Type B pancreatic cell (in vitro differentiated cells): ENCODE measurements around the gene EPHB6. TPM values are rescaled to one million over a fixed set of nuclear protein-coding genes. Genes with fewer than 3 reads are reported as not detected.

Experiments
- DNase-seq: peaks from one replicate; pipeline ENCODE4 v3.0.0; 2021; ENCODE audit warnings: mixed read lengths; ENCODE audit not compliant: unreplicated experiment; ENCODE audit errors: extremely low spot score
- H3K27ac Mint-ChIP-seq: 2 replicates; pipeline ENCODE4 v1.8.0; 2021; ENCODE audit warnings: mild to moderate bottlenecking, mixed read lengths
- H3K27me3 Mint-ChIP-seq: 2 replicates; pipeline ENCODE4 v1.8.0; 2021; ENCODE audit warnings: mixed read lengths
- H3K36me3 Mint-ChIP-seq: 2 replicates; pipeline ENCODE4 v1.8.0; 2021; ENCODE audit warnings: mixed read lengths
- H3K4me1 Mint-ChIP-seq: one replicate; pipeline ENCODE4 v1.8.0; 2021; ENCODE audit warnings: mixed read lengths; ENCODE audit not compliant: unreplicated experiment
- H3K4me3 Mint-ChIP-seq: 2 replicates; pipeline ENCODE4 v1.8.0; 2021; ENCODE audit warnings: mild to moderate bottlenecking, mixed read lengths
- H3K9me3 Mint-ChIP-seq: 2 replicates; pipeline ENCODE4 v1.8.0; 2021; ENCODE audit warnings: mixed read lengths
- total RNA-seq: library from RNA; stranded (reverse); gene quantifications from 2 replicates; pipeline ENCODE4 v1.2.1, GENCODE V29; 2021; ENCODE audit warnings: low replicate concordance
- TF ChIP-seq, protein P1 (sequence below): fragments of 200-600 bp; sonication (generic); conservative IDR thresholded peaks from 2 replicates; pipeline ENCODE4 v1.5.0; 2021; ENCODE audit warnings: antibody characterized with exemption, mild to moderate bottlenecking

Gene EPHB6
- total RNA-seq, 1 donor from 2014 or later, result 8.4 TPM

GRCh38 chr7:142808461-142808801, 46.4 kb upstream of the EPHB6 start:
- Mint-ChIP-seq H3K9me3 (no peaks in the 10 kb centered on the region), H3K36me3 (no peaks in the 10 kb centered on the region), H3K27me3 (peaks cover 77% of the 10 kb centered on the region), H3K4me1 (no peaks in the 10 kb centered on the region), H3K4me3 (no peak overlapping the region), H3K27ac (no peak overlapping the region)
- DNase-seq, result no peak
- TF ChIP-seq, protein P1, sequence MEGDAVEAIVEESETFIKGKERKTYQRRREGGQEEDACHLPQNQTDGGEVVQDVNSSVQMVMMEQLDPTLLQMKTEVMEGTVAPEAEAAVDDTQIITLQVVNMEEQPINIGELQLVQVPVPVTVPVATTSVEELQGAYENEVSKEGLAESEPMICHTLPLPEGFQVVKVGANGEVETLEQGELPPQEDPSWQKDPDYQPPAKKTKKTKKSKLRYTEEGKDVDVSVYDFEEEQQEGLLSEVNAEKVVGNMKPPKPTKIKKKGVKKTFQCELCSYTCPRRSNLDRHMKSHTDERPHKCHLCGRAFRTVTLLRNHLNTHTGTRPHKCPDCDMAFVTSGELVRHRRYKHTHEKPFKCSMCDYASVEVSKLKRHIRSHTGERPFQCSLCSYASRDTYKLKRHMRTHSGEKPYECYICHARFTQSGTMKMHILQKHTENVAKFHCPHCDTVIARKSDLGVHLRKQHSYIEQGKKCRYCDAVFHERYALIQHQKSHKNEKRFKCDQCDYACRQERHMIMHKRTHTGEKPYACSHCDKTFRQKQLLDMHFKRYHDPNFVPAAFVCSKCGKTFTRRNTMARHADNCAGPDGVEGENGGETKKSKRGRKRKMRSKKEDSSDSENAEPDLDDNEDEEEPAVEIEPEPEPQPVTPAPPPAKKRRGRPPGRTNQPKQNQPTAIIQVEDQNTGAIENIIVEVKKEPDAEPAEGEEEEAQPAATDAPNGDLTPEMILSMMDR, result no peak

DNA sequence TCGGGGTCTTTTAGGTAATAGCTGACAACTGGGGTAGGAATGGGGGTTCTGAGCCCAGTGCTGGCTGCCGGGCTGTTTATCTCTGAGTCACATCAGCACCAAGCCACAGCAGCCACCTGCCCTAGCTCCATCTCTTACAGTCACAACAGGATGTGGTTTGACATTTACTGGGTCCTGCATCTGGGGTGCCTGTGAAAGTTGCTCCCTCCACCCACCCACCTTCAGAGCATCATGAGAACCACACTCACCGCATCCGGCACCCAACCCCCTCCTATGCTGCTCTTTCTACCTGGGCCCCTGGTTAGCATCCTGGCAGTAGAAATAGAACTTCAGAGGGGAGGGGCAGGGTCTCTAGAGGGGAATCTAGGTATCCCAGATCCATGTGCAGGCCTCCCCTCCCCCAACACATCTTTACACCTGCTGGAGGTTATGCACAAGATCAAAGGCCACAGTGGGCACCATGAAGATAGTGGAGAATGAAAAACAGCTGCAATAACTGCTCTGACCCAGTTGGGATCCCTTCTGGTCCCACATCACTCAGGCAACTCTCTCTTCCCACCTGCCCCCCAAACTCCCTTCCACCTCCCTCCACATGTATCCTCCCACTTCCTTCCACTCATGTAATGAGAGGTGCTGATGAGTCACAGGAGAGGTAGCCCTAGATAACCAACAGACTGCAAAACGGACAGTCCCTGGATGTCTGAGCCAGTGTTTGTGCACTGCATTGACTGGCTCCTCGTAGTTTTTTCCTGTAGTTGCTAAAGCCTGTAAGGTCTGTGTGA, 45.9 kb upstream of the EPHB6 start:
- Mint-ChIP-seq H3K27me3 (peaks cover 77% of the 10 kb centered on the region), H3K27ac (no peak overlapping the region), H3K4me3 (no peak overlapping the region), H3K36me3 (no peaks in the 10 kb centered on the region), H3K9me3 (no peaks in the 10 kb centered on the region), H3K4me1 (no peaks in the 10 kb centered on the region)
- no peak for DNase-seq
- TF ChIP-seq, protein P1, result no peak

- no peak overlapping the region for H3K27ac Mint-ChIP-seq
- H3K4me1 Mint-ChIP-seq, result no peaks in the 10 kb centered on the region
- H3K36me3 Mint-ChIP-seq, result no peaks in the 10 kb centered on the region
- H3K9me3 Mint-ChIP-seq, result no peaks in the 10 kb centered on the region
- TF ChIP-seq, protein P1, result no peak
- H3K27me3 Mint-ChIP-seq, result peaks cover 75% of the 10 kb centered on the region
- no peak overlapping the region for H3K4me3 Mint-ChIP-seq
- DNase-seq, result no peak
Measured at GRCh38 chr7:142809671-142810070, 45.2 kb upstream of the EPHB6 start.

GRCh38 chr7:142811154-142811737, 43.6 kb upstream of the EPHB6 start:
- H3K4me1 Mint-ChIP-seq, result no peaks in the 10 kb centered on the region
- no peak for DNase-seq
- no peak overlapping the region for H3K4me3 Mint-ChIP-seq
- no peak overlapping the region for H3K27ac Mint-ChIP-seq
- H3K9me3 Mint-ChIP-seq, result no peaks in the 10 kb centered on the region
- TF ChIP-seq, protein P1, result peak; percentile 79
- H3K36me3 Mint-ChIP-seq, result no peaks in the 10 kb centered on the region
- H3K27me3 Mint-ChIP-seq, result peaks cover 70% of the 10 kb centered on the region

DNA sequence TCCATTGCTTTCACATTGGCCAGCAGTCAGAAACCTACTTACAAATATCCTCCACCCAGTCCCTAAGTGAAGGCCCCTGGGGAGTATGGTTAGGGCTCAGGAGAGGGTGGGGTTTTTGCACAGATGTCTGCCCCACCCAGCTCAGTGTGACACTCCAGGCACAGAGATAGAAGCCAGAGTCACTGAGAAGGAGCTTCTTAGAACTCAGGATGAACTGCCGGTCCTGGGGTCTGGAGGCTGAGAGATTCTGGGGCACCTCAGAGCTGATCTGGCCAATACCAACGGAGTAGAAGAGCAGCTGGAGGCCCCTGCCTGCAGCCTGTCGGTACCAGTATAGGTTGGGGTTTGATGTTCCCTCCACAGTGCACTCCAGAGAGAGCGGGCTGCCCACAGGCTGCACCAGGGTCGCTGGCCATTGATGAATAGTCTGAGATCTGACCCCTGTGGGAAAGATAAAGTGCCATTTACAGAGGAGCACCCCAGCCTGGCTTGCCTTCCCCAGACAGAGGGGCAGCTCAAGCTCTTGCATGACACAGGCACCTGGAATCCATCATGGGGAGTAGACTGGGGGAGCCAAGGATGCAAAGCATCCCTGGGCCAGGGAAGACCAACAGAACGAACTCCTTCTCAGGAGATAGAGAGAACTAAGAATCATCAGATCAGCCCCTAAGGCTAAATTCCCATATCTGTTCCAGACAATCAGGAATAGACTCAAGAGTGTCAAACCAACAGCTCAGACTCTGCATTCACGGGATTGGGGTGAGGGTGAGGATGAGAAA, 42.2 kb upstream of the EPHB6 start:
- Mint-ChIP-seq H3K27me3 (peaks cover 67% of the 10 kb centered on the region), H3K9me3 (no peaks in the 10 kb centered on the region), H3K27ac (peak overlapping the region; percentile 64), H3K4me3 (no peak overlapping the region), H3K36me3 (no peaks in the 10 kb centered on the region), H3K4me1 (no peaks in the 10 kb centered on the region)
- DNase-seq, result no peak
- TF ChIP-seq, protein P1, result no peak
